H1 (cell line): ENCODE data around the gene TLL2. TPM values are rescaled to one million over a fixed set of nuclear protein-coding genes. Genes with fewer than 3 reads are reported as not detected.

ENCODE experiments used
- CTCF ChIA-PET: fragments of 300-600 bp; sonication (Branson Sonifier 250); formaldehyde crosslinking; loops from one replicate; lab custom pipeline; 2021; ENCODE audit not compliant: partially characterized antibody; lab: Charles Lee
- POLR2A ChIA-PET: fragments of 300-600 bp; sonication (Branson Sonifier 250); formaldehyde crosslinking; loops from one replicate; lab custom pipeline; 2021; ENCODE audit warnings: inconsistent platforms; ENCODE audit not compliant: partially characterized antibody; lab: Charles Lee
- DNase-seq, 2 experiments: peaks; one replicate each; pipeline versions ENCODE4 v3.0.0 to v3.0.0-alpha.2; 2010 to 2022; ENCODE audit warnings: low spot score in 2 of 2, low read depth in 1 of 2, mixed read lengths in 1 of 2
- FAIRE-seq: peaks from 2 replicates; lab custom pipeline; 2011; peaks lifted over from hg19 to GRCh38; lab: Jason Lieb, UNC
- H2AFZ ChIP-seq: 2 replicates; pipeline ENCODE4 v1.8.1; 2012; ENCODE audit warnings: low read length, inconsistent platforms
- H2AK5ac ChIP-seq: 2 replicates; pipeline ENCODE4 v1.6.1; 2013; ENCODE audit warnings: low read depth, low read length
- H2BK120ac ChIP-seq: replicated peaks from 2 replicates; pipeline ENCODE3; 2013; ENCODE audit warnings: low read depth, low read length, inconsistent platforms
- H2BK12ac ChIP-seq: 2 replicates; pipeline ENCODE4 v1.6.1; 2013; ENCODE audit warnings: low read depth, low read length
- H2BK15ac ChIP-seq: 2 replicates; pipeline ENCODE4 v1.6.1; 2013; ENCODE audit warnings: low read length
- H2BK20ac ChIP-seq: 2 replicates; pipeline ENCODE4 v1.6.1; 2013; ENCODE audit warnings: low read length
- H2BK5ac ChIP-seq: 2 replicates; pipeline ENCODE4 v1.6.1; 2013; ENCODE audit warnings: low read depth, low read length
- H3K14ac ChIP-seq: 2 replicates; pipeline ENCODE4 v1.6.1; 2013; ENCODE audit warnings: inconsistent platforms; ENCODE audit not compliant: insufficient read length
- H3K18ac ChIP-seq: 2 replicates; pipeline ENCODE4 v1.6.1; 2013; ENCODE audit warnings: low read length; ENCODE audit errors: extremely low read depth
- H3K23ac ChIP-seq: 2 replicates; pipeline ENCODE4 v1.6.1; 2013; ENCODE audit warnings: inconsistent platforms; ENCODE audit not compliant: insufficient read length
- H3K23me2 ChIP-seq: 2 replicates; pipeline ENCODE4 v1.6.1; 2013; ENCODE audit warnings: low read depth, low read length
- H3K27ac ChIP-seq: 2 replicates; pipeline ENCODE4 v1.6.1; 2011; ENCODE audit warnings: low read depth, low read length, inconsistent platforms
- H3K27me3 ChIP-seq, 4 experiments: replicated peaks in 1 of 4; 1 replicate in 1 of 4; 2 replicates in 3 of 4; pipeline versions ENCODE4 v1.6.1 to v1.8.1; 2011 to 2013; ENCODE audit warnings: low read length in 3 of 4, mild to moderate bottlenecking in 3 of 4, inconsistent platforms in 2 of 4, mixed read lengths in 2 of 4, moderate library complexity in 1 of 4; ENCODE audit not compliant: control insufficient read depth in 3 of 4, insufficient read depth in 3 of 4; ENCODE audit errors: extremely low read depth in 1 of 4
- H3K36me3 ChIP-seq, 4 experiments: 2 replicates each; pipeline versions ENCODE4 v1.6.1 to v1.8.1; 2011 to 2013; ENCODE audit warnings: mild to moderate bottlenecking in 4 of 4, low read length in 3 of 4, moderate library complexity in 2 of 4, control low read depth in 1 of 4, inconsistent platforms in 1 of 4; ENCODE audit not compliant: insufficient read depth in 4 of 4, control insufficient read depth in 2 of 4
- H3K4ac ChIP-seq: replicated peaks from 2 replicates; pipeline ENCODE3; 2013; ENCODE audit warnings: low read length, low read depth, mixed read lengths, inconsistent platforms; ENCODE audit not compliant: insufficient read length
- H3K4me1 ChIP-seq, 4 experiments: replicated peaks in 1 of 4; 1 replicate in 1 of 4; 2 replicates in 3 of 4; pipeline versions ENCODE4 v1.6.1 to v1.8.1; 2011 to 2013; ENCODE audit warnings: low read length in 3 of 4, inconsistent platforms in 2 of 4, mixed read lengths in 1 of 4; ENCODE audit not compliant: insufficient read depth in 4 of 4, control insufficient read depth in 3 of 4
- H3K4me2 ChIP-seq, 2 experiments: 2 replicates each; pipeline versions ENCODE4 v1.6.1 to v1.8.1; 2011 to 2013; ENCODE audit warnings: low read depth in 2 of 2, low read length in 2 of 2, control low read depth in 1 of 2, inconsistent platforms in 1 of 2, mild to moderate bottlenecking in 1 of 2; ENCODE audit not compliant: insufficient read depth in 1 of 2
- H3K4me3 ChIP-seq, 4 experiments: fragments of 200-600, 300-600 bp in 1 of 4; sonication (generic), shearing (Covaris generic), sonication (Bioruptor Twin) in 1 of 4; 2 replicates each; pipeline versions ENCODE4 v1.5.1 to v1.8.1; 2011 to 2016; ENCODE audit warnings: low read length in 4 of 4, low read depth in 3 of 4, control low read depth in 2 of 4, inconsistent platforms in 2 of 4, mild to moderate bottlenecking in 2 of 4, mixed read lengths in 1 of 4, moderate library complexity in 1 of 4; ENCODE audit not compliant: insufficient read depth in 2 of 4; ENCODE audit errors: extremely low read depth in 1 of 4
- H3K56ac ChIP-seq: replicated peaks from 2 replicates; pipeline ENCODE3; 2013; ENCODE audit warnings: low read depth, mild to moderate bottlenecking, mixed read lengths, low read length, inconsistent platforms; ENCODE audit not compliant: insufficient read length
- H3K79me1 ChIP-seq: 2 replicates; pipeline ENCODE4 v1.6.1; 2013; ENCODE audit warnings: low read depth, low read length, control low read depth
- H3K79me2 ChIP-seq, 2 experiments: 2 replicates each; pipeline versions ENCODE4 v1.6.1 to v1.8.1; 2012 to 2013; ENCODE audit warnings: low read length in 2 of 2, mild to moderate bottlenecking in 2 of 2, inconsistent platforms in 1 of 2; ENCODE audit not compliant: insufficient read depth in 2 of 2, control insufficient read depth in 1 of 2
- H3K9ac ChIP-seq, 4 experiments: replicated peaks in 1 of 4; 1 replicate in 1 of 4; 2 replicates in 3 of 4; pipeline versions ENCODE4 v1.6.1 to v1.8.1; 2011 to 2013; ENCODE audit warnings: low read depth in 3 of 4, low read length in 3 of 4, control low read depth in 2 of 4, mild to moderate bottlenecking in 2 of 4, moderate library complexity in 2 of 4, inconsistent platforms in 1 of 4; ENCODE audit errors: extremely low read depth in 1 of 4
- H3K9me3 ChIP-seq, 2 experiments: 2 replicates each; pipeline versions ENCODE4 v1.6.1 to v1.8.1; 2012 to 2013; ENCODE audit warnings: mild to moderate bottlenecking in 2 of 2, moderate library complexity in 2 of 2, control low read depth in 1 of 2, inconsistent platforms in 1 of 2, low read depth in 1 of 2, low read length in 1 of 2, mixed read lengths in 1 of 2; ENCODE audit not compliant: insufficient read depth in 2 of 2
- H4K20me1 ChIP-seq, 2 experiments: replicated peaks in 1 of 2; 2 replicates each; pipeline versions ENCODE3 to v1.8.1; 2011 to 2013; ENCODE audit warnings: inconsistent platforms in 2 of 2, low read length in 2 of 2, mild to moderate bottlenecking in 1 of 2; ENCODE audit not compliant: insufficient read depth in 2 of 2, control insufficient read depth in 1 of 2
- H4K5ac ChIP-seq: 2 replicates; pipeline ENCODE4 v1.6.1; 2013; ENCODE audit warnings: low read length, low read depth, mixed read lengths, inconsistent platforms; ENCODE audit not compliant: insufficient read length
- H4K8ac ChIP-seq: 2 replicates; pipeline ENCODE4 v1.8.0; 2013; ENCODE audit warnings: mild to moderate bottlenecking, moderate library complexity, low read length, inconsistent platforms; ENCODE audit not compliant: insufficient read depth; ENCODE audit errors: extremely low read depth
- H4K91ac ChIP-seq: replicated peaks from 2 replicates; pipeline ENCODE3; 2013; ENCODE audit warnings: low read length, mixed read lengths, inconsistent platforms; ENCODE audit not compliant: insufficient read length
- CTCF ChIP-seq, 3 experiments: IDR thresholded peaks; 1 replicate in 2 of 3; 2 replicates in 1 of 3; pipeline versions ENCODE4 v1.5.1 to v1.6.1; 2011; ENCODE audit warnings: low read length in 3 of 3, mild to moderate bottlenecking in 3 of 3, inconsistent platforms in 2 of 3, low read depth in 1 of 3, moderate library complexity in 1 of 3; ENCODE audit not compliant: insufficient read depth in 1 of 3; ENCODE audit errors: control extremely low read depth in 1 of 3
- E2F6 ChIP-seq: IDR thresholded peaks from 2 replicates; pipeline ENCODE4 v1.6.1; 2012; ENCODE audit warnings: inconsistent platforms
- RAD21 ChIP-seq, 2 experiments: IDR thresholded peaks in 1 of 2; conservative IDR thresholded peaks in 1 of 2; 2 replicates each; pipeline ENCODE4 v1.6.1; 2011; ENCODE audit warnings: low read depth in 2 of 2, low read length in 2 of 2, improper control_type of control experiment in 1 of 2, inconsistent platforms in 1 of 2, mild to moderate bottlenecking in 1 of 2, moderate library complexity in 1 of 2
- WGBS, 2 experiments: shearing (Covaris generic) in 1 of 2; methylation state at CpG; one replicate each; pipeline versions ENCODE4 v1.1.6 to v1.1.7; 2013 to 2015; ENCODE audit warnings: low lambda C conversion rate in 2 of 2, mixed read lengths in 2 of 2, inconsistent platforms in 1 of 2, low coverage in 1 of 2, missing lambda C conversion rate in 1 of 2; ENCODE audit not compliant: insufficient replicate concordance in 2 of 2, insufficient coverage in 1 of 2, insufficient read length in 1 of 2; ENCODE audit errors: extremely low coverage in 1 of 2, missing lambda C conversion rate in 1 of 2; 5-methylcytosine and 5-hydroxymethylcytosine counted together
- polyA plus RNA-seq, 7 experiments: library from polyadenylated mRNA; depleted of rRNA in 3 of 7; stranded (reverse) in 5 of 7; unstranded in 2 of 7; fragments of >200 nt in 5 of 7; fragments of 200-250 nt in 2 of 7; gene quantifications; 1 replicate in 5 of 7; 2 replicates in 1 of 7; 4 replicates in 1 of 7; pipeline versions ENCODE4 v1.2.1 to v1.2.3, GENCODE V29; 2011 to 2013; ENCODE audit warnings: missing spikeins in 2 of 7, mixed read lengths in 2 of 7
- total RNA-seq: library from RNA; stranded (reverse); fragmentation: NEBNext Ultra II Directional; extraction: Animal tissue kit (Norgen Biotek cat#: 25700); gene quantifications from 2 replicates; pipeline ENCODE4 v1.2.1, GENCODE V29; 2021

TLL2 gene
- total and polyA plus RNA-seq, 2 of the 8 experiments (the other 6 are each of a cell fraction or from before 2014, with no cell fraction given), result 2.4 to 3.2 TPM

GRCh38 chr10:96324447-96324846 lies 189.3 kb downstream of the TLL2 start:
- H3K23me2 ChIP-seq, result no peaks in the 10 kb centered on the region
- H3K27ac ChIP-seq, result no peak overlapping the region
- H3K9ac ChIP-seq, result no peak overlapping the region
- FAIRE-seq (no peak), DNase-seq (no peak)
- no peak overlapping the region for H2BK12ac ChIP-seq
- no peak overlapping the region for H3K14ac ChIP-seq
- H4K20me1 ChIP-seq, result no peaks in the 10 kb centered on the region
- H3K4me1 ChIP-seq, result peaks cover 0 to 6% (median 0%) of the 10 kb centered on the region in 4 experiments; a peak in 2 of 7 replicates
- H2AK5ac ChIP-seq, result no peak overlapping the region
- H3K56ac ChIP-seq, result no peak overlapping the region
- no peak overlapping the region for H2BK5ac ChIP-seq
- POLR2A ChIA-PET, result no interaction called here
- no peaks in the 10 kb centered on the region for H3K79me1 ChIP-seq
- no peak overlapping the region for H2BK20ac ChIP-seq
- no peak overlapping the region for H3K4ac ChIP-seq
- no peak overlapping the region for H3K4me2 ChIP-seq
- H2BK15ac ChIP-seq, result no peak overlapping the region; the same call in 1 of the 2 replicates
- no peaks in the 10 kb centered on the region for H3K9me3 ChIP-seq
- no peak overlapping the region for H4K8ac ChIP-seq
- H2AFZ ChIP-seq, result no peak overlapping the region
- no peaks in the 10 kb centered on the region for H3K36me3 ChIP-seq
- H3K4me3 ChIP-seq, result no peak overlapping the region
- H3K18ac ChIP-seq, result no peak overlapping the region
- no peak overlapping the region for H2BK120ac ChIP-seq
- TF ChIP-seq CTCF (IDR thresholded peaks at IDR 0.05; ENCODE audit: control extremely low read depth in 1 of 3, insufficient read depth in 1 of 3, low read depth in 1 of 3, low read length in 3 of 3) (peak; percentile 21 to 29 (median 27); a peak in 3 of 4 replicates), E2F6 (no peak), RAD21 (IDR thresholded peaks at IDR 0.05 in 1 of 2, conservative IDR thresholded peaks at IDR 0.05 in 1 of 2; ENCODE audit: low read depth in 2 of 2, low read length in 2 of 2) (peak; percentile 46 to 56; a peak in 3 of 4 replicates)
- no peak overlapping the region for H3K23ac ChIP-seq
- 75% methylated on average over 2 of the region's 2 CpGs; no CpG with 5 or more reads in 1 of the 2 experiments for WGBS, 2 experiments
- no peak overlapping the region for H4K91ac ChIP-seq
- H3K27me3 ChIP-seq, result no peaks in the 10 kb centered on the region
- CTCF ChIA-PET, result interaction anchor here (0.7 to 11.8 kb wide), 11 partner anchors 8 to 307 kb away, joined by 3 to 119 read pairs (median 3); partner anchors contain the start of gene DNTT
- H4K5ac ChIP-seq, result no peak overlapping the region
- no peaks in the 10 kb centered on the region for H3K79me2 ChIP-seq
